NCI-H1105 treated with DMSO at 0.1 percent for 48 hours (cell line): ENCODE results near the gene WNK1.
"Not testable (repeated sequence)": the region's sequence is repeated elsewhere in the genome, so short reads cannot be mapped to it uniquely, and the experiment has no call there.

Source experiments
- DNase-seq: peaks from one replicate; lab custom pipeline; 2025; lab: John Stamatoyannopoulos, UW

Gene WNK1

DNA sequence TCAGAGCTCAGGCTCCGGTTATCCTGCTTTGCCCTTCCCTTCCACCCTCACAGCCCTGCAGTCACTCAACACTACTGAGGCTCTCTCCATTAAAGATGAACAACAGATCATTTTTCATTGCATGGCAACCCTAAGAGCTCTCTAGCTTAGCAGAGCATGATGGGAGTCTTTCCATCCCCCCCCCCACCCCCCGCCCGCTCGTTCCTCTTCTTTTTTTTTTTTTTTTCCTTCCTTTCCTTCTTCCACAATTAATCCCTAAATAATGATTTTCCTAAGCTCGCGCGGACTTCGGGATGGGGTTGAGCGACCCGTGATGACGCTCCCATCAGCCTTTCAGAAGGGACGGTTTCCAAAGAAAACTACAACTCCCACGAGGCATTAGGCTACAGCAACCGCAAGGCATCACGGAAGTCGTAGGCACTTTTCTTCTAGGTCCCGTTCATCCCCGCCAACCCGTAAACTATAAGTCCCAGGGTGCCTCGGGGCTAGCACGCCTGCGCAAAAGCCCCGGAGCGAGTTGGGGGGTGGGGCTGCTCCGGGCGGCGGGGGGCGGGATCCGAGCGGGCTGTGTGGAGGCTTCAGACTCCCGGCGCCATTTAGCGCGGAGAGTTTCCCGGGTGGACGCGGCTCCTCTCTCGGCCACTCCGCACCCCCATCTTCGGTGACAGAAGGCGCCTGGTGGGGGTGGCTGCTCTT, at the start of gene WNK1:
WNK1 (plus strand) TSS at position 581 of the 696 bp plus-strand sequence. CDS start 987 bp downstream, outside the sequence.
- peak; percentile 99 for DNase-seq

DNA sequence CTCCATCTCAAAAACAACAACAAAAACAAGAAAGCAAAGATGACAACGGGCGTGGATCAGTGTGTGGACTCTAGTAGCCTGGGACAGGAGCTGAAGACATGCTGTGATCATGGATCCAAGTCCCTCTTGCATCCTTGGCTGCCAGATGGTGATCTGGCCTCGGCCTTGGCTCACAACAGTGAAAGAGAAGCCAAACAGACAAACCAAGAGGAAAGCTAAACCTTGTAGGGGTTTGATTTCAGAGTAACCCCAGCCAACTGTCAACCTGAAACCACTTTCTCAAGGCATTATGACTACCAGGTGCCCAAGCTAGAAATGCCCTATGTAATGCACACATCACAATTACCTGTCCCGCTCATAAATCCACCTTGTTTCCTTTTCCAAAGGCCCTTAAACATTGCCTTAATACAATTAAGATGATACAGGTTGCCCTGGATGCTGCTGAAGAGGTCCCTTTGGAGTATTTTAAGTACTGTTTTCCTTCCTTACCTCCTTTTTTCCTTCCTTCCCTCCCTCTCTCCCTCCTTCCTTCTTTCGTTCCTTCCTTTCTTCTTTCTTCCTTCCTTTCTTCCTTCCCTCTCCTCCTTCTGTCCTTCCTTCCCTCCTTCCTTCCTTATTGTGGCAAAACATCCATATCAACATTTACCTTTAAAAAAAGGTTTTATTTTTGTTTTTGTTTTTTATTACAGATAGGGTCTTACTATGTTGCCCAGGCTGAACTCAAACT, 47.7 kb upstream of the WNK1 start:
- no peak for DNase-seq

DNA sequence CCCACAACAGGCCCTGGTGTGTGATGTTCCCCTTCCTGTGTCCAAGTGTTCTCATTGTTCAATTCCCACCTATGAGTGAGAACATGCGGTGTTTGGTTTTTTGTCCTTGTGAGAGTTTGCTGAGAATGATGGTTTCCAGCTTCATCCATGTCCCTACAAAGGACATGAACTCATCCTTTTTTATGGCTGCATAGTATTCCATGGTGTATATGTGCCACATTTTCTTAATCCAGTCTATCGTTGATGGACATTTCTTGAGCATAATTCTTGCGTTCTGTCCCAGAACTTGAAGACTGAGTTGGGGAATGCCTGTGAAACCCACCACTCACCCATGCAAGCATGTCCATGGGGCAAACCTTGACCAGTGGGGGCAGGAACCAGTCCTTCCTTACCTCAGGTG, 44.3 kb upstream of the WNK1 start:
- not testable (repeated sequence) for DNase-seq

DNA sequence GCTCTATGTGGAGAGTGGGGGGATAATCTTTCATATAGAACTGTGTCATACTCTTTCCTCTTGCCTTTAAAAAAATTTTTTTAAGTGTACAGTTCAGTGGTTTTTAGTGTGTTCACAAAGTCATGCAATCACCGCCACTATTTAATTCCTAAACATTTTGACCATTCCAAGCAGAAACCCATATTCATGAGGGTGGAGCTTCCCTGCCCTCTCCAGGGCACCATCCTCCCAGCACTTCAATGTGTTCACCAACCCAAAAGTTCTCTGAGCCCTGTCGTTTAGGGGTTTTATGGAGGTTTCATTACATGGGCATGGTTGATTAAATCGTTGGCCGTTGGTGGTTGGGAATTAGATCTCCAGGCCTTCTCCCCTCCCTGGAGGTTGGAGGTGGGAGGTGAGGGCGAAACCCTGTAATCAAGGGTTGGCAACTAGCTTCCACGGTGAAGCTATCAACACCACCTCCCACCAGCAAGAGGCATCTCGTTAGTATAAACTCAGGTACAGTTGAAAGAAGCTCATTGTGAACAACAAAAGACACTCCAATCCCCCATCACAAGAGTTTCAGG, 42.8 kb upstream of the WNK1 start:
- no peak for DNase-seq

DNA sequence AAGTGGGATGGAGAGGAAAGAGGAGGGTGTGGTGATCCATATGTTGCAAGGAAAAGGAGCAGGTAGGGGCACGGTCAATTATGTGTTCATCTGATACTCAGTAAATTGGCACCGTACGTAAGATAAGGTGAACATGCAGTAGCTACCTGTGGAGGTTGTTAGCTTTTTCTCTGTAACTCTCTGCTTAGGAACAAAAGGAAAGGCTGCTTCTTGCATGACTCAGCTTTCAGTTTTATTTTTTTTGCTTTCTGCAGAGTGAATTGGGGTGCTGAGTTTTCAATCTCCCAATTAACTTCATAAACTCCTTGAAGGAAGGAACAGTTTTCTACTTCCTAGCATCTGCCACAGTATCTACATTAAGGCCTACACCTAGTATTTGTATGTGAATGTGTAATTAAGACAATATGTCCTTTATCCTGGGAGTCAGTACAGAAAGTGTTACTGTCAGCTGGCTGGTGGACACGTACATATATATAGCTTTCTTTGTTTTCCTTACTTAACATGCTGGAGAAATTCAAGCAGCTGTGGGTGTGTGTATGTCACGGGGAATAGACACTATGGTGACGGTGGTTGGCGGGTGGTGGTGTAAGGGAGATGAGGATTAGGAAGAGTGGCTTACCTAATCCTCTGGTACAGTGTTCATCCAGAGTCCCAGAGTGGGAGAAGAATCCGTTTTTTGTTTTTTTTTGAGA, 40.1 kb upstream of the WNK1 start:
- DNase-seq: no peak

DNA sequence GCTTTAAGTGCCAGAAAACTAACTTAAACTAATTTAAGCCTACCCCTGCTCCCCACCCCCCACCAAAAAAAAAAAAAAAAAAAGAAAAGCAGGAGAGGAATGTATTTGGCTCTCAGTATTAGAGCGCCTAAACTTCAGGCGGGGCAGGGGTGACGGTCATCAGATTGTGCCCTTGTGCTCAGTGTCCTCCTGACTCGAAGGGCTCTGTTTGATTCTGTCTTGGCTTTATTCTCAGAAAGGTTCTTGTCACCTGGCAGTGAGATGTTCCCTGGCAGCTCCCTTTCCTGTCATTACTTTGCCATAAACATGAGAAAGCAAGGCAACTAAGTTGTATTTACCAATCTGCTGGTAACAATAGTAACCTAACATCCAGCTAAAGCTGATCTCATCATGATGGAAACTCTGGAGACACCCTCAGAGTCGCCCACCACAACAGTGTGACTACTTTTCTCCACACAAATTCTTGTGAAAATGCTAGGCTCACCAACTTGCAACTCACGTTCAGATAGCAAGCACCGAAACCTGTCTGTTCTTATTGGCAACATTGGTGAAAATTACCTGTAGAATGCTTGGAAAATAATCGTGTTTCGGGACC, 39.0 kb upstream of the WNK1 start:
- DNase-seq: no peak

DNA sequence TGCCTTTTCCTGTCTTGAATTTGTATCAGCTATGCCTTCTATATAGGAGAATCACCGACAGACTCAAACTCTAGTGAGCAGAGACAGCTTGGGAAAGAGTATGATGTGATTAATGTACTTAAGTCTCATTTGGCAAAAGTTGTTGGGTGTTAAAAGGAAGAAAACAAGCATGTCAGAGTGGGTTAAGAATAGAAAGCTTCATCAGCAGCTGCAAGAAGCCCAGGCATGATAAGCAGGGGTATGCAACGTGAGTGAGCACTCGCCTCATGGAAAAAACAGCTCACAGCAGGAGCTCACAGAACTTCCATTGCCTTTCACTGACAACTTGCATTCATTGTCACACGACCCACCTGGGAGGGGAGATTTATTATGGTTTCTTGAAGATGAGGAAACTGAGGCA, 35.9 kb upstream of the WNK1 start:
- DNase-seq: no peak

DNA sequence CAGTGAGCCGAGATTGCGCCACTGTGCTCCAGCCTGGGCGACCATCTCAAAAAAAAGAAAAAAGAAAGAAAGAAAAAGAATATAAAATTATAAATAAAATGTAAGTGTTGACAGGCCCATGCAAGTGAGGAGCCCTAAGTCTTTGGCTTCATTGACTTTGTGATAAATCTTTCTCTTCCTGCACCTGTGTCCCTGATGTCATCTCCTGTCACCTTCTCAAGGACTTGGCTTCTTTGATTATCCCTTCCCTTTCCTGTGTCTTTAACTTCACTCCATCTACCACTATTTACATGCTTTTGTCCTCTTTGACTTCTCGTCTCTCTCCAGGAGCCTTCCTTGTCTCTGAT, 33.6 kb upstream of the WNK1 start:
- DNase-seq: no peak

DNA sequence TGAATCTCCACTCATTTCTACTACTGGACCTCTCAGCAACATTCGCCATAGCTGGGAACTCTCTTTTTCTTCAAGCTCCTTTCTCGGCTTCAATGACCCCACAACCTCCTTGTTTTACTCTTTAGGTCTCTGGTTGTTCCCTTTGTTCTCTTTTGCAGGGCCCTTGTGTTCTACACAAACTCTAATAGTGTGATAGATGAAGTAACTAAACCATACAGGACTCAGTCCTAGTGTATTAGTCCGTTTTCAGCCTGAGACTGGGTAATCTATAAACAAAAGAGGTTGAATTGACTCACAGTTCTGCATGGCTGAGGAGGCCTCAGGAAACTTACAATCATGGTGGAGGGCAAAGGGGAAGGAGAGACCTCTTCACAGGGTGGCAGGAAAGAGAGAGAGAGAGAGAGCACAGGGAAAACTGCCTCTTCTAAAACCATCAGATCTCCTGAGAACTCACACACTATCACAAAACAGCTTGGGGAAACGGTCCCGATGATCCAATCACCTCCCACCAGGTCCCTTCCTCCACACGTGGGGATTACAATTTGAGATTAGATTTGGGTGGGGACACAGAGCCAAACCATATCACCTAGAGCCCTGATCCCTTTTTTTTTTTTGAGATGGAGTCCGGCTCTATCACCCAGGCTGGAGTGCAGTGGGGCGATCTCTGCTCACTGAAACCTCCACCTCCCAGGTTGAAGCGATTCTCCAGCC, 32.0 kb upstream of the WNK1 start:
- DNase-seq: no peak

DNA sequence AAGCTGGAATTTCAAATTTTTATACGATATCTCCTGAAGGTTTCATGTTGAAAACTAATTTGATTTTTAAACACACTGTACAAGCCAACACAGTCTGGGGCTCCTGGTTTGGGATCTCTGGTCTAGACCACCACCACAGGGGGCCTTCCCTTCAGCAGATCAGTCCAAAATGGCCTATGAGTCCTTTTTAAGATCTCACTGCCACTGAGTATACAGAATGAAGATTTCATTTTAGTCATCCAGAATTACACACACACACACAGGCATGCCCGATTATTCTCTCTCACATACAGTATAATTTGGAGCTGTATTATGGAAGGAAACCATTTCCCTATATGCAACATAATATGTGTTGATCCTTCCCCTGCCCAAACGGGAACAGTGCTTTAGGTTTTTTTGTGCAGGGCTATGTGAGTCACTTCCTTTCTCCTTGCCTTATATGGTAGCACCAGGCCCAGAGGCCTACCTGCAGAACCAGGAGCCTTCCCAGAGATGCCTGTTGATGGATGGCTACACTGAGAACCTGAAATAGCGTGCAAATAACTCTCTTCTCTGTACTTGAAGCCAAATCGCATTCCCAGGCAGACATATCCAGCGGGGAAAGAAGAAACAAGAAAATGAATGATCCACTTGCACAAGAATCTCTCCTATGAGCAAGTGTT, 28.1 kb upstream of the WNK1 start:
- DNase-seq: no peak

DNA sequence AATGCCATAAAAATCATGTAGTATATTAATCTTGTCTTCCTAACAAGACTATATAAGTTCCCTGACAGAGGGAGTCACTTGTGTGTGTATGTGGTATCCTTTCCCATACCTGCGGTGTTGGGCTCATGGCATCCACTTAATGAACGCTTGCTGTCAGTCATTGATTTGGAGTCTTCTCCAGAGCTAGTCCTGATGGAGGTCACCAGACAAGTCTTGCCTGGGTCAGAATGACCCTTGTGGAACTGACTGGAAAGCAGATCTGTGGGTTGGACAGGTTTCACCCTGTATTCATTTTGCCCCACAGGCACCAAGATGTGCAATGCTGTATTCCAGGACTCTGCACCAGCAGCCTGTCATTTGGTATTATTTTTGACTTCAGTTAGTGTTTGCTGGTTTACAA, 27.3 kb upstream of the WNK1 start:
- DNase-seq: no peak

DNA sequence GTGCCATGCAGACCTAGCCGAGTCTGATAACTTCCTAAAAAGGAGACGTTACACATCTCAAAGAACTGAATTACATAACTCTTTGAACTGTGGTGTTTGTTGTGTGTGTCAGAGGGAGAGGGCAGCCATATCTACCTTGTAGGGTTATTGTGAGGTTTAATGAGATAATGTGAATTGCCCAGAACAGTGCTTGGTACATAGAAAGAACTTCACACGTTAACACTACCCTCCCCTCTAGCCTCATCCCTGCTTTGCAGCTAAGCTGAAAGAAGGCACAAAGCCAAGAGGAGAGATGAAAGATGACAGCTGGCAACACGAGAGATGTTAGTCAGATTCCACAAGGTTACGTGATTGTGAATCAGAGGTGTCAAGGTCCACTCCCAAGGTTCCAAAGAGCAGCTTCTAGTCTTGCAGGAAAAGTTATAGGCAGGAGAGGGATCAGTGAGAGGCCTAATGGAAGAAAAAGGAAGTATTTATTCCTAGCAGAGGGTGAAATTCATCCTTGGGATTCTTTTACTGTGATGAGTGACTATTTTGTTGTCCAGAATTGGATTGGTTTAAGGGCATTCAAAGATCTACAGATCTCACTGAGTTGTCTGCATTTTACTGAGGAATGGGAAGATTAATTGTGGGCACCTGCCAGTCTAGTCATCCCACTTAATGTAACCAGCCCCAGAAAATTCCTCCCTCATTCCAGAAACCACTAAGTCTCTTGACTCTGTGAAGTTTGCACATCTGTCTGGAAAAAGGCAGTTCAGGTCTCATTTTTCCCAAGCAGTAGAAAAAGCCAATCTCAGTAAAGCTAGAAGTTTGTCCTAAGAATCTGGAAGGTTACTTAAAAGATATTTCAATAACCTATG, 25.9 kb upstream of the WNK1 start:
- no peak for DNase-seq

DNA sequence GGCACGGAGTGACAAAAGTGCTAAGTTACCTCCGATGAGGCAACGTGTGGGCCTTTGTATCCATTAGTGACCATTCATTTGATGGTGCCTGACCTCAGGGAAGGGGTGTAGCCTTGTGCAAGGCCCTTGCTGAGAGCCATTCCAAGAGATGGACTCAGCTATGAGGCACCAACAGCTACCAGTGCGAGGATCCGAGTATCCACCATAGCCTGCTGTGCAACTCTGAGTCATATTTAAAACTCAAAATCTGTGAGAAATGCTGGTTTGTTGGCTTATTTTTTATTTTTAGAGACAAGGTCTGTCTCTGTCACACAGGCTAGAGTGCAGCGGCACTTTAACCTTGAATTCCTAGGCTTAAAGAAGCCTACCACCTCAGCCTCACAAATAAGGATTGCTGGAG, 25.1 kb upstream of the WNK1 start:
- DNase-seq: no peak

DNA sequence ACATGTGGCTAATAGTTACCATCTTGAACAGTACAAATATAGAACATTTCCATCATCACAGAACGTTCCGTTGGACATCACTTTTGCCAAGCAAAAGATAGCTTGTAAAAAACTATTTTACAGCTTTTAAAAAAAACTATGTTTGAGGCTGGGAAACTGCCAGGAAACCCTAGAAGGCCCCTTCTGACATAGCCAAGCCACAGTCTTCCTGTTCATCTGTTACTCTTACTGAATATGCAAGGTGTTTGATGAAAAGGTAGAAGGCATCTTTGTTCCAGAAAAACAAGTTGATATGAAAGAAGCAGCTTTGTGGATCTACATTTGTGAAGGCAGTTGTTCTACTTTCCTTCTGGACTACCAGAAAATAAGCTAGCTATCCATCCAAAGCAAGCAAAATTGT, 23.6 kb upstream of the WNK1 start:
- DNase-seq: no peak

DNA sequence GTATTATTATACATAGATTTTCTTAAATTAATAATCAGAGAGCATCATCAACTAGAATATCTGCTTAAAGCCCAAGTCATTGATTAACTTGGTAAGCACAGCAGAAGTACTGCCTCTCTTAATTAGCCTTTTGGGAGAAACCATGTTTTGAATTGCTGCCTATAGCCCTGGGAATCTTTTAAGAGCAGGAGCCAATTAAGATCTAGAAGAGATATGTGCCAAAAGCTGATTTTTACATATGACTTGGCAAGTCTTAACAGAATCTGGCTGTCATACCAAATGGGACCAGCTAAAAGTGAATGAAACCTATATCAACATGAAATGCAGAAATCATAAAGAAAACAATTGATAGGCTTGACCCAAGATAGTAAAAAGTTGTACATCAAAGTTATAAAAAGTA, 23.2 kb upstream of the WNK1 start:
- DNase-seq: no peak

DNA sequence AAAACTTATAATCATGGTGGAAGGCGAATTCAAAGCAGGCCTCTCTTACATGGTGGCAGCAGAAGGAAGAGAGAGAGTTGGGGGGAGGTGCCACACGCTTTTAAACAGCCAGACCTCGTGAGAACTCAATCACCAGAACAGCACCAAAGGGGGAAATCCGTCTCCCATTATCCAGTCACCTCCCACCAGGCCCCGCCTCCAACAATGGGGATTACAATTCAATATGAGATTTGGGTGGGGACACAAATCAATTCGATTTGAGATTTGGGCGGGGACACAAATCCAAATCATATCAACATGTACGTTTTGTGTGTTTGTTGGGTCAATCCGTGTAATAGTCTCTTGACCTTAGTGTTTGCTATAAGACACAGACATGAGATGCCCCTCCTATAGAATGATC, 21.8 kb upstream of the WNK1 start:
- no peak for DNase-seq

DNA sequence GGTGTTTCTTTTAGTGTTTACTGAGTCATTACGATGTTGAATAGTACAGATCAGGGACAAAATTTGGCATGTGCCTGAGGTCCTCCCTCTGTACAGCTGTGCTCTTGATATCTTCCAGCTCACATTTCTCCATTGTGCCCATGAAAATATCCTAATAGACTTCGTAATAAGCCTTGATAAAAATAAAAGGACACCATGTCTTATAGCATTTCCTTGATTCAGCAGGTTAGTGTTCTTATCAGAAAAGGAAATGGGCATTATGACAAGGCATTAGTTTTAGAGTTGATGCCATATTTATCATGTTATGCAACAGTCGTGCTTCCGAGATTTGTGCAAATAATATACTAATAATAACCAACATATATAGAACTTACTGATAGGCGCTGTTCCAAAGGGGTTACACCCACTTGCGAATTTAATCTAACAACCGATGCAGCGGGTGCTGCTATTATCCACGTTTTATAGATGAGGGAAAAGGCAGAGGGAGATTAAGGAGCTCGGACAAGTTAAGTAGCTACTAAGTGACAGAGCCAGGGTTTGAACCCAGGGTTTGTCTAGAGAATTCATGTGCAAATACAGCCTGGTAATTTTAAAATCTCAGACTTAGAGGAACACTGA, 15.1 kb upstream of the WNK1 start:
- DNase-seq: no peak

DNA sequence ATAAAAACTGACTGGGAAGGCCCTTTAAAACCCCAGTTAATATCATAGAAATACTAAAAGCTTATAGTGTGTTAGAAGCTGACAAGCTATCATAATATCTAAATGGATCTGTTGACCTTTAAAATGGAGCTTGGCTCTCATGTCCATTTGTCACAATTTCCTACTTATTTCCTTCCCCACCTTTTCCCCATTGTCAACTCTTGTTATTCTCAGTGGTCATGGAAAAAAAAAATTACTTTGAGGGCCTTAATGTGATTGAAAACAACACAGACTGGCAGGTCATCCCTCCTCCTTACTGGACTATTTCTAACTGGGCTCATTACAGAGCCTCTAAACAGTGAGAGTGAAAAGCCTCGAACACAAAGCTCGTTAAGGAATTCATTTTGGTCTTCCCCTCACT, 13.7 kb upstream of the WNK1 start:
- no peak for DNase-seq

DNA sequence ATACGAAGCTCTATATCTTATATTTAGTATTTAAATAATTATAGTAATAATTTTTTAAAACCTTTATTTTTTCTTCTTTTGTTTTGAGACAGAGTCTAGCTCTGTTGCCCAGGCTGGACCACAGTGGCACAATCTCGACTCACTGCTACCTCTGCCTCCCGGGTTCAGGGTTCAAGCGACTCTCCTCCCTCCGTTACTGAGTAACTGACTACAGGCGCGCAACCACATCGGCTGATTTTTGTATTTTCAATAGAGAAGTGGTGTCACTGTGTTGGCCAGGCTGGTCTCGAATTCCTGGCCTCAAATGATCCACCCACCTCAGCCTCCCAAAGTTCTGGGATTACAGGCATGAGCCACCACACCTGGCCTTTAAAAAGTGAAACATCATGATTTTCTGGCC, 13.0 kb upstream of the WNK1 start:
- no peak for DNase-seq

DNA sequence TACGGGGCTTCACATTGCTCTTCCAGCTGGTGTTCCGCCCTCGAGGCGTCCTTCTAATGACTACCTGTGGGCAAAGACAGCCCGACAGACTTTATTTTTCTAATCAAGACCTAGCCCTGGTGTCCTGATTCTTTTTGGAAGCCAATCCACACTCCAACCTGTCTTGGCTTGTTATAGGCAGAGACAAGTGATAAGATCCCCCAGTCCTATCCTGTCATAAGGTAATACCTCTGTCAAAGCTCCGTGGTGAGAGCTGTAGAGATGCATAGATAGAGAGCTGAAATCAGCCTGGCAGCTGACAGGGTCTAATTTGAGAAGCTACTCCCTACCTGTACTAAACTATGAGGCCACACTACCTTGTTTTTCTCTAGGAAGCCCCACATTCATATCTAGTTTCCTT, 11.5 kb upstream of the WNK1 start:
- DNase-seq: no peak
